Smooth muscle cell of the brain vasculature (primary cell): Measurements from ENCODE around the gene ELOVL7.
"Not testable (repeated sequence)": the region's sequence is repeated elsewhere in the genome, so short reads cannot be mapped to it uniquely, and the experiment has no call there.

Experiments used
- DNase-seq: peaks from one replicate; pipeline ENCODE4 v3.0.0-alpha.2; 2012; ENCODE audit warnings: low read depth, low spot score

The ELOVL7 gene

DNA sequence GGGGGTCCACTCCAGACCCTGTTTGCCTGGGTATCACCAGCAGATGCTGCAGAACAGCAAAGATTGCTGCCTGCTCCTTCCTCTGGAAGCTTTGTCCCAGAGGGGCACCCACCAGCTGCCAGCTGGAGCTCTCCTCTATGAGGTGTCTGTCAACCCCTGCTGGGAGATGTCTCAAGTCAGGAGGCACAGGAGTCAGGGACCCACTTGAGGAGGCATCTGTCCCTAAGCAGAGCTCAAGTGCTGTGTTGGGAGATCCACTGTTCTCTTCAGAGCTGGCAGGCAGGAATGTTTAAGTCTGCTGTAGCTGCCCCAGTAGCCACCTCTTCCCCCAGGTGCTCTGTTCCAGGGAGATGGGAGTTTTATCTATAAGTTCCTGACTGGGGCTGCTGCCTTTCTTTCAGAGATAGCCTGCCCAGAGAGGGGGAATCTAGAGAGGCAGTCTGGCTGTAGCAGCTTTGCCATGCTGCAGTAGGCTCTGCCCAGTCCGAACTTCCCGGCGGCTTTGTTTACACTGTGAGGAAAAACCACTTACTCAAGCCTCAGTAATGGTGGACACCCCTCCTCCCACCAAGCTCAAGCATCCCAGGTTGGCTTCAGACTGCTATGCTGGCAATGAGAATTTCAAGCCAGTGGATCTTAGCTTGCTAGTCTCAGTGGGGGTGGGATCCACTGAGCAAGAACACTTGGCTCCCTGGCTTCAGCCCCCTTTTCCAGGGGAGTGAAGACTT is 128.7 kb downstream of the ELOVL7 start:
- not testable (repeated sequence) for DNase-seq

DNA sequence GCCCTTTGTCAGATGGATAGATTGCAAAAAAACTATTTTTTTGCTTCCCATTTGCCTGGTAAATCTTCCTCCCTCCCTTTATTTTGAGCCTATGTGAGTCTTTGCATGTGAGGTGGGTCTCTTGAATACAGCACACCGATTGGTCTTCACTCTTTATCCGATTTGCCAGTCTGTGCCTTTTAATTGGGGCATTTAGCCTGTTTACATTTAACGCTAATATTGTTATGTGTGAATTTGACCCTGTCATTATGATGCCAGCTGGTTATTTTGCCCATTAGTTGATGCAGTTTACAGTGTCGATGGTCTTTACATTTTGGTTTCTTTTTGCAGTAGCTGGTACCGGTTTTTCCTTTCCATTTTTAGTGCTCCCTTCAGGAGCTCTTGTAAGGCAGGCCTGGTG is 131.1 kb downstream of the ELOVL7 start:
- DNase-seq, result no peak

DNA sequence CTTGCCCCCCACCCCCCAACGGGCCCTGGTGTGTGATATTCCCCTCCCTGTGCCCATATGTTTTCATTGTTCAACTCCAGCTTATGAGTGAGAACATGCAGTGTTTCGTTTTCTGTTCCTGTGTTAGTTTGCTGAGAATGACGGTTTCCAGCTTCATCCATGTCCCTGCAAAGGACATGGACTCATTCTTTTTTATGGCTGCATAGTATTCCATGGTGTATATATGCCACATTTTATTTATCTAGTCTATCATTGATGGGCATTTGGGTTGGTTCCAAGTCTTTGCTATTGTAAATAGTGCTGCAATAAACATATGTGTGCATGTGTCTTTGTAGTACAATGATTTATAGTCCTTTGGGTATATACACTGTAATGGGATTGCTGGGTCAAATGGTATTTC is 132.2 kb downstream of the ELOVL7 start:
- not testable (repeated sequence) for DNase-seq

DNA sequence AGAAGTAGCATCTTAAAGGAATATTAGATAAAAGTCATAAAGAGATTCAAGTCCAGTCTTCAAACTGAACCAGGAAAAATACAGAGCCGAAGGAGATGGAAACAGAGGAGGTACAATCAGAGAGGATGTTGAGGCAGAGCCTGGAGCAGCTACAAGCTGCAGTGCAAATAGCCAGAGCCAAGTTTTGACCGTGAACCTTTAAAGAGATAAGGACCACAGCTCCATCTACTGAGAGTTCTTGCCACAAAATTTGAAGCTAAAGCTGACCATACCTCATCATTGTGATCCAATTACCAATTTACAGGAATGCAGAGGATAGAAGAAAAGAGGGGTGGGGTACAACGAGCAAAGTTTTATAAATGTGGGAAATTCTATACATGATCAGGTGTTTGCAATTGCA is 133.7 kb downstream of the ELOVL7 start:
- DNase-seq, result no peak

DNA sequence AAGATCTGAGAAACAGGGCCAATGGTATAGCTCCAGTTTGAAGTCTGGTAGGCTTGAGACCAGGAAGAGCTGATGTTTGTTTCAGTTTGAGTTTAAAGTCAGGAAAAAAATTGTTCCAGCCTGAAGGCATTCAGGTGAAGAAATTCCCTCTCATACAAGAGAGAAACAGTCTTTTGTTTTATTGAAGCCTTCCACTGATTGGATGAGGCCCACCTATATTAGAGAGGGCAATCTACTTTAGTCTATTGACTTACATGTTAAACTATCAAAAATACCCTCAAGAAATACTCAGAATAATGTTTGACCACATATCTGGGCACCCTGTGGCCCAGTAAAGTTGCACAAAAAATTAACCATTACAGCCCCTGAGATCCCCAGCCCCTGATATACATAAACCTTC is 138.9 kb downstream of the ELOVL7 start:
- no peak for DNase-seq

DNA sequence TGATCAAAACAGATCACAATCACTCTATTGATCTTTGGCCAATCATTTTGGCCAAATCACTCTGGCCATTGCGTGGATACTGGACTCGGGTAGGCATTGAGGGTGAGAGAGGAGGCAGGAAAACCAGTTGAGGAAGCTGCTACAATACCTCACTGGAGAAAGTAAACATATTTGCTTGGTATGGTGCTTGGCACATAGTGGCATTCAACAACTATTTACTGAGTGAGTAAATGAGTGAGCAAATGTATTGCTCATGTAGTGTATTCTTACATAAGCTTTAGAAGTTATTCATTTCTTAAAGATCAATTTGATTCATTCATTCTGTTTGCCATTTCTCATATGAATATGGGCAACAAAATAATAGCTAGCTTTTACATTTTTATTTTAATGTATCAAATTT is 140.1 kb downstream of the ELOVL7 start:
- no peak for DNase-seq
